Ovary (tissue), 3 donors: ENCODE measurements around the gene GPR21.

Source experiments
- CTCF ChIP-seq, 3 donors: fragments of 450-650 bp in 2 of 3; fragments of 200-600 bp in 1 of 3; IDR thresholded peaks; one replicate each; pipeline versions ENCODE4 v1.5.1 to v1.8.0; 2016 to 2022; ENCODE audit warnings: antibody characterized with exemption in 3 of 3, mild to moderate bottlenecking in 1 of 3
- EP300 ChIP-seq: sonication (generic); formaldehyde crosslinking; IDR thresholded peaks from one replicate; pipeline ENCODE4 v1.6.1; 2017; ENCODE audit warnings: antibody characterized with exemption
- POLR2A ChIP-seq: fragments of 450-650 bp; IDR thresholded peaks from one replicate; pipeline ENCODE4 v1.6.1; 2017; ENCODE audit warnings: antibody characterized with exemption, mild to moderate bottlenecking, moderate library complexity
- donor health status: DM: no; HTN: no; CAD: no.

- no peak for TF ChIP-seq CTCF (IDR thresholded peaks at IDR 0.05)
- no peak for TF ChIP-seq POLR2A
- no peak for TF ChIP-seq EP300
Measured at GRCh38 chr9:123035791-123036190, 2.3 kb downstream of the GPR21 start.
